ENCODE data around the gene BCAS1.

- TF ChIP-seq YY1 (IDR thresholded peaks at IDR 0.05; ENCODE audit: insufficient read depth, insufficient read length) (no peak), SUZ12 (IDR thresholded peaks at IDR 0.05; ENCODE audit: extremely low read depth, insufficient read depth, insufficient read length) (no peak)
These were observed 26.8 kb upstream of the BCAS1 start for GRCh38 chr20:54097236-54097529.

Measured in NT2/D1 (cell line).